GM12891 (cell line): ENCODE measurements around the gene NIF3L1.

Experiments
- DNase-seq: peaks from one replicate; pipeline ENCODE4 v3.0.0; 2011; ENCODE audit warnings: low spot score; ENCODE audit not compliant: insufficient read length
- FAIRE-seq: peaks from 2 replicates; lab custom pipeline; 2011; peaks lifted over from hg19 to GRCh38; lab: Jason Lieb, UNC
- PAX5 ChIP-seq: IDR thresholded peaks from 2 replicates; pipeline ENCODE4 v1.6.1; 2011; ENCODE audit warnings: low read length, moderate library complexity, mild to moderate bottlenecking; ENCODE audit not compliant: insufficient read depth, severe bottlenecking
- POLR2A ChIP-seq: IDR thresholded peaks from 2 replicates; pipeline ENCODE4 v1.6.1; 2011; ENCODE audit warnings: low read depth, low read length, control low read depth
- POLR2AphosphoS5 ChIP-seq: IDR thresholded peaks from 2 replicates; pipeline ENCODE4 v1.6.1; 2011; ENCODE audit warnings: low read depth, low read length, control low read depth
- POU2F2 ChIP-seq: IDR thresholded peaks from 2 replicates; pipeline ENCODE4 v1.6.1; 2011; ENCODE audit warnings: low read depth, mild to moderate bottlenecking, control low read depth, low read length, moderate library complexity
- SPI1 ChIP-seq: IDR thresholded peaks from 2 replicates; pipeline ENCODE4 v1.6.1; 2011; ENCODE audit warnings: low read depth, low read length, control low read depth
- TAF1 ChIP-seq: IDR thresholded peaks from 2 replicates; pipeline ENCODE4 v1.6.1; 2011; ENCODE audit warnings: low read depth, low read length, control low read depth

The NIF3L1 gene

GRCh38 chr2:200851398-200852248 lies 37.5 kb upstream of the NIF3L1 start:
- peak; percentile 66 for TF ChIP-seq POLR2AphosphoS5
- TF ChIP-seq PAX5, result no peak
- TF ChIP-seq POLR2A, result peak; percentile 48
- DNase-seq, result no peak
- FAIRE-seq, result no peak

GRCh38 chr2:200852605-200853004 lies 36.6 kb upstream of the NIF3L1 start:
- DNase-seq (no peak), FAIRE-seq (no peak)
- peak; percentile 23; the same call in 1 of the 2 replicates for TF ChIP-seq POLR2A
- no peak for TF ChIP-seq TAF1

GRCh38 chr2:200856806-200857205 lies 32.4 kb upstream of the NIF3L1 start:
- FAIRE-seq, result no peak
- DNase-seq, result no peak
- TF ChIP-seq SPI1, result no peak
- TF ChIP-seq POLR2AphosphoS5, result no peak
- no peak for TF ChIP-seq TAF1
- no peak for TF ChIP-seq PAX5
- no peak for TF ChIP-seq POLR2A
- no peak for TF ChIP-seq POU2F2

GRCh38 chr2:200860092-200860795 lies 28.9 kb upstream of the NIF3L1 start:
- DNase-seq, result no peak
- TF ChIP-seq PAX5, result no peak
- no peak for TF ChIP-seq POLR2AphosphoS5
- no peak for TF ChIP-seq POU2F2
- no peak for TF ChIP-seq TAF1
- TF ChIP-seq SPI1, result no peak
- TF ChIP-seq POLR2A, result no peak
- no peak for FAIRE-seq

- TF ChIP-seq TAF1 (no peak), POU2F2 (no peak), SPI1 (no peak), PAX5 (no peak), POLR2AphosphoS5 (no peak), POLR2A (no peak)
- DNase-seq (no peak), FAIRE-seq (no peak)
Measured at GRCh38 chr2:200861617-200862155, 27.5 kb upstream of the NIF3L1 start.

- TF ChIP-seq POU2F2 (no peak), TAF1 (no peak), POLR2AphosphoS5 (peak; percentile 17; the same call in 1 of the 2 replicates), SPI1 (no peak), POLR2A (0 out of 2 replicates have a peak, but pooled peaks have one; percentile 65), PAX5 (no peak)
- FAIRE-seq (peak; percentile 90), DNase-seq (no peak)
Measured at GRCh38 chr2:200862532-200863000, 26.6 kb upstream of the NIF3L1 start.

GRCh38 chr2:200863782-200864175 lies 25.4 kb upstream of the NIF3L1 start:
- no peak for TF ChIP-seq TAF1
- TF ChIP-seq POU2F2, result no peak
- no peak for TF ChIP-seq POLR2AphosphoS5
- no peak for DNase-seq
- FAIRE-seq, result no peak

- DNase-seq, result peak; percentile 76
- TF ChIP-seq POLR2A, result peak; percentile 99
- no peak for TF ChIP-seq PAX5
- peak; percentile 95 for TF ChIP-seq TAF1
- TF ChIP-seq SPI1, result peak; percentile 31; the same call in 1 of the 2 replicates
- peak; percentile 85 for TF ChIP-seq POU2F2
- peak; percentile 99 for TF ChIP-seq POLR2AphosphoS5
- FAIRE-seq, result peak; percentile 100
Measured at GRCh38 chr2:200864176-200865034, 24.8 kb upstream of the NIF3L1 start, which contains the start of gene CLK1. CLK1 (minus strand) TSS chr2:200864658; CDS start chr2:200861862, 2,796 bp downstream.

GRCh38 chr2:200869014-200869413 lies 20.2 kb upstream of the NIF3L1 start:
- DNase-seq (no peak), FAIRE-seq (no peak)
- TF ChIP-seq POLR2A, result no peak
- no peak for TF ChIP-seq POLR2AphosphoS5
- no peak for TF ChIP-seq PAX5
